Spleen (tissue), 11 donors: ENCODE data around the gene PARP1. TPM values are rescaled to one million over a fixed set of nuclear protein-coding genes. Genes with fewer than 3 reads are reported as not detected.
"Not testable (repeated sequence)": the region's sequence is repeated elsewhere in the genome, so short reads cannot be mapped to it uniquely, and the experiment has no call there.

Source experiments
- DNase-seq: peaks from one replicate; pipeline ENCODE4 v3.0.0-alpha.2; 2020
- H3K27ac ChIP-seq, 8 donors: fragments of 200-600 bp; sonication (generic) in 7 of 8; 1 replicate in 4 of 8; 2 replicates in 4 of 8; pipeline versions ENCODE4 v1.5.0 to v1.8.0; 2016 to 2021; ENCODE audit warnings: inconsistent platforms in 4 of 8, mild to moderate bottlenecking in 4 of 8, moderate library complexity in 1 of 8
- H3K27me3 ChIP-seq, 7 donors: fragments of 200-600 bp; sonication (generic) in 6 of 7; replicated peaks in 1 of 7; 1 replicate in 4 of 7; 2 replicates in 3 of 7; pipeline versions ENCODE4 v1.5.0 to v1.8.0; 2016 to 2021; ENCODE audit warnings: inconsistent platforms in 3 of 7, mild to moderate bottlenecking in 1 of 7
- H3K36me3 ChIP-seq, 6 donors: fragments of 200-600 bp; sonication (generic) in 5 of 6; 1 replicate in 4 of 6; 2 replicates in 2 of 6; pipeline versions ENCODE4 v1.5.0 to v1.8.0; 2016 to 2021; ENCODE audit warnings: inconsistent platforms in 2 of 6
- H3K4me1 ChIP-seq, 6 donors: fragments of 200-600 bp; sonication (generic) in 5 of 6; 1 replicate in 3 of 6; 2 replicates in 3 of 6; pipeline versions ENCODE4 v1.5.0 to v1.8.0; 2016 to 2021; ENCODE audit warnings: inconsistent platforms in 3 of 6
- H3K4me3 ChIP-seq, 8 donors: fragments of 200-600 bp; sonication (generic) in 7 of 8; 1 replicate in 4 of 8; 2 replicates in 4 of 8; pipeline versions ENCODE4 v1.5.0 to v1.8.0; 2016 to 2021; ENCODE audit warnings: inconsistent platforms in 4 of 8, mild to moderate bottlenecking in 4 of 8, moderate library complexity in 2 of 8
- H3K9me3 ChIP-seq, 8 donors: fragments of 200-600 bp; sonication (generic) in 7 of 8; 1 replicate in 4 of 8; 2 replicates in 4 of 8; pipeline versions ENCODE4 v1.5.0 to v1.8.0; 2016 to 2021; ENCODE audit warnings: inconsistent platforms in 4 of 8
- CTCF ChIP-seq, 11 experiments: fragments of 200-600 bp in 7 of 11; fragments of 450-650 bp in 4 of 11; sonication (generic) in 4 of 11; IDR thresholded peaks in 8 of 11; conservative IDR thresholded peaks in 3 of 11; 1 replicate in 7 of 11; 2 replicates in 4 of 11; pipeline versions ENCODE4 v1.4.0 to v1.8.0; 2016 to 2021; ENCODE audit warnings: antibody characterized with exemption in 11 of 11, inconsistent platforms in 4 of 11, mild to moderate bottlenecking in 1 of 11
- POLR2A ChIP-seq, 3 donors: fragments of 450-650 bp; IDR thresholded peaks; one replicate each; pipeline ENCODE4 v1.5.1; 2017; ENCODE audit warnings: antibody characterized with exemption in 3 of 3, mild to moderate bottlenecking in 1 of 3
- POLR2AphosphoS5 ChIP-seq, 3 donors: sonication (generic); formaldehyde crosslinking; IDR thresholded peaks; one replicate each; pipeline ENCODE4 v1.5.1; 2017; ENCODE audit warnings: antibody characterized with exemption in 3 of 3
- WGBS, 5 donors: extraction: QIAGEN DNeasy Blood & Tissue Kit in 3 of 5; methylation state at CpG; one replicate each; pipeline versions ENCODE4 v1.1.5 to v1.1.7; 2013 to 2018; 5-methylcytosine and 5-hydroxymethylcytosine counted together
- intact Hi-C: fragments of 100-400 bp; cut with DNase I; formaldehyde crosslinking; loops from one replicate; pipeline ENCODE4 v1.15.0; 2023; ENCODE audit warnings: low total_unique reads
- polyA plus RNA-seq, 3 donors: library from polyadenylated mRNA; stranded (reverse); fragments of 200-250 nt; gene quantifications; one replicate each; pipeline ENCODE4 v1.2.1, GENCODE V29; 2013
- total RNA-seq, 7 donors: library from RNA; depleted of rRNA in 3 of 7; stranded (reverse); fragments of >200 nt in 3 of 7; fragmentation: NEBNext Ultra II Directional in 4 of 7; extraction: Animal tissue kit (Norgen Biotek cat#: 25700) in 4 of 7; gene quantifications; one replicate each; pipeline versions ENCODE4 v1.1.0 to v1.2.1, GENCODE V29; 2016 to 2021
- donor health status: healthy with polysubstance abuse.
- donor health status: DM: no; HTN: no; CAD: no; lungs with moderate emphysema.
- donor health status: DM: no; HTN: no; CAD: no.
- donor health status: Bipolar disorder and iron deficiency.
- donor health status: healthy.
- donor health status: DM: no; HTN: no; CAD: no.
- donor health status: DM: yes; HTN: yes; CAD: no.

The PARP1 gene
- total and polyA plus RNA-seq, 10 donors = 39.2 to 213 (median 125) TPM

GRCh38 chr1:226436855-226437491 is 29.1 kb upstream of the PARP1 start:
- H3K27me3 ChIP-seq = no peaks in the 10 kb centered on the region
- no peaks in the 10 kb centered on the region for H3K9me3 ChIP-seq
- H3K4me1 ChIP-seq = peaks cover 0 to 15% (median 0%) of the 10 kb centered on the region in 6 donors
- DNase-seq = peak; percentile 78
- TF ChIP-seq POLR2AphosphoS5 (IDR thresholded peaks at IDR 0.05) = peak in 2 of 3 donors; percentile 55 to 58
- no peak for TF ChIP-seq POLR2A (IDR thresholded peaks at IDR 0.05)
- no peak for TF ChIP-seq CTCF (IDR thresholded peaks at IDR 0.05 in 8 of 11, conservative IDR thresholded peaks at IDR 0.05 in 3 of 11)
- H3K36me3 ChIP-seq = no peaks in the 10 kb centered on the region
- H3K4me3 ChIP-seq = no peak overlapping the region
- peak overlapping the region in 3 of 8 donors; percentile 5 to 51 (median 42) for H3K27ac ChIP-seq
- intact Hi-C loops = no loop called here
- WGBS, 5 donors = 48 to 63% (median 53%) methylated on average over 7 to 8 of the region's 8 CpGs

GRCh38 chr1:226436472-226436854 is 28.6 kb upstream of the PARP1 start:
- 49 to 75% (median 73%) methylated on average over 3 of the region's 3 CpGs for WGBS, 5 donors
- Histone ChIP-seq H3K4me1 (peaks cover 0 to 15% (median 0%) of the 10 kb centered on the region in 6 donors), H3K27me3 (no peaks in the 10 kb centered on the region), H3K36me3 (no peaks in the 10 kb centered on the region), H3K9me3 (no peaks in the 10 kb centered on the region), H3K27ac (peak overlapping the region in 2 of 8 donors; percentile 42 to 51), H3K4me3 (no peak overlapping the region)
- no peak for TF ChIP-seq POLR2AphosphoS5 (IDR thresholded peaks at IDR 0.05)
- no peak for TF ChIP-seq CTCF (IDR thresholded peaks at IDR 0.05 in 8 of 11, conservative IDR thresholded peaks at IDR 0.05 in 3 of 11)
- TF ChIP-seq POLR2A (IDR thresholded peaks at IDR 0.05) = no peak
- no peak for DNase-seq
- intact Hi-C loops = no loop called here

- Histone ChIP-seq H3K4me3 (no peak overlapping the region), H3K4me1 (peaks cover 0 to 15% (median 0%) of the 10 kb centered on the region in 6 donors), H3K27ac (no peak overlapping the region), H3K36me3 (no peaks in the 10 kb centered on the region), H3K9me3 (no peaks in the 10 kb centered on the region), H3K27me3 (no peaks in the 10 kb centered on the region)
- no peak for TF ChIP-seq CTCF (IDR thresholded peaks at IDR 0.05 in 8 of 11, conservative IDR thresholded peaks at IDR 0.05 in 3 of 11)
- no peak for TF ChIP-seq POLR2A (IDR thresholded peaks at IDR 0.05)
- TF ChIP-seq POLR2AphosphoS5 (IDR thresholded peaks at IDR 0.05) = no peak
- intact Hi-C loops = no loop called here
- no peak for DNase-seq
- WGBS, 5 donors = 67 to 82% (median 74%) methylated on average over 5 to 6 of the region's 6 CpGs
These were observed 25.4 kb upstream of the PARP1 start for GRCh38 chr1:226433341-226433720.

GRCh38 chr1:226432586-226433340 is 24.9 kb upstream of the PARP1 start:
- Histone ChIP-seq H3K4me1 (peaks cover 0 to 14% (median 0%) of the 10 kb centered on the region in 6 donors), H3K36me3 (no peaks in the 10 kb centered on the region), H3K27me3 (no peaks in the 10 kb centered on the region), H3K9me3 (no peaks in the 10 kb centered on the region), H3K27ac (no peak overlapping the region), H3K4me3 (no peak overlapping the region)
- 83 to 87% (median 85%) methylated on average over 13 of the region's 13 CpGs for WGBS, 5 donors
- TF ChIP-seq CTCF (IDR thresholded peaks at IDR 0.05 in 8 of 11, conservative IDR thresholded peaks at IDR 0.05 in 3 of 11) = no peak
- TF ChIP-seq POLR2A (IDR thresholded peaks at IDR 0.05) = no peak
- TF ChIP-seq POLR2AphosphoS5 (IDR thresholded peaks at IDR 0.05) = no peak
- intact Hi-C loops = no loop called here
- no peak for DNase-seq

- DNase-seq, H3K4me3 ChIP-seq, H3K27ac ChIP-seq, H3K36me3 ChIP-seq, H3K9me3 ChIP-seq, H3K27me3 ChIP-seq, H3K4me1 ChIP-seq, intact Hi-C loops: not testable (repeated sequence)
- WGBS, 5 donors = 95 to 100% (median 97%) methylated on average over 2 of the region's 2 CpGs
These were observed 24.0 kb upstream of the PARP1 start for GRCh38 chr1:226431898-226432297.
